Middle frontal gyrus (tissue), 1 donor: ENCODE measurements around the gene L3MBTL4.

ENCODE experiments used
- DNase-seq: peaks from one replicate; pipeline ENCODE4 v3.0.0-alpha.2; 2015; ENCODE audit warnings: low spot score; ENCODE audit errors: extremely low spot score

Gene L3MBTL4

GRCh38 chr18:6366776-6367175, 47.9 kb downstream of the L3MBTL4 start:
- DNase-seq: no peak

GRCh38 chr18:6365385-6365784, 49.3 kb downstream of the L3MBTL4 start:
- no peak for DNase-seq

- no peak for DNase-seq
These were observed 51.5 kb downstream of the L3MBTL4 start for GRCh38 chr18:6363216-6363615.

- no peak for DNase-seq
These were observed 52.1 kb downstream of the L3MBTL4 start for GRCh38 chr18:6362559-6363129.

DNA sequence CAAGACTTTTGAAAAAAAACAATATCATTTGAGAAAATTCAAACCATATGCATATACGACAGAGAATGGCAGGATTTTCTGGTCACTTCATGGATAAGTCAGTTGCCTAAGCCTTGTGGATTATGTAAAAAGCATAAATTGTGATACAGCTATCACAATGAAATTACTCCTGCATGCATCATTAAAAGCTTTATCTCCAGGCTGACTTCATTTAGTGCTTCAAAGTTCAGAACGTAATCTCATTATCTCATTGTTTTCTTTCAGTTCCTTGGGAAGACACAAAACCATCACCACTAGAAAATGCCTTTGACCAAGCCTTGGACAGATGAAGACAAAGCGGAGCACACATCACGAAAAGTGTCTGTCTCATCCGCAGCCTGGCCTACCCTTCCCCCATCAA, 57.0 kb downstream of the L3MBTL4 start:
- DNase-seq: no peak

- no peak for DNase-seq
These were observed 58.7 kb downstream of the L3MBTL4 start for GRCh38 chr18:6355789-6356589.

DNA sequence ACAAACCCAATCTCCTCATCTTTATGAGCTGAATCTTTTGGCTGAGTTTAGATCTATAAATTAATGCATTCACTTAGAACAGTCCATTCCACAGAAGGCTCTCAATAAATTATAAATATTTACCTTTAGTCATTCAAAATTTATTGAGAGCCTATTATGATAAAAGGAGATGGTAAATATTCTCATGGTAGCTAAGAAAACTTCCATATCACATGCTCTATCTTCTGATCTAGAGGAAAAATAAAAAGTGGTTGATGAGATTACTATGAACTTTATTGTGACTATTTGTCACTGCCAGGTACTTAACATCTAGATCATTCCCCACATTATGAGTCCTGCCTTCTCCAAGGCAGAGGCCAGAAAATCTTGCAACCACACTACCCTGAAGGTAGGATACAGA, 62.4 kb downstream of the L3MBTL4 start:
- DNase-seq: no peak

GRCh38 chr18:6342990-6343389, 71.7 kb downstream of the L3MBTL4 start:
- no peak for DNase-seq

DNA sequence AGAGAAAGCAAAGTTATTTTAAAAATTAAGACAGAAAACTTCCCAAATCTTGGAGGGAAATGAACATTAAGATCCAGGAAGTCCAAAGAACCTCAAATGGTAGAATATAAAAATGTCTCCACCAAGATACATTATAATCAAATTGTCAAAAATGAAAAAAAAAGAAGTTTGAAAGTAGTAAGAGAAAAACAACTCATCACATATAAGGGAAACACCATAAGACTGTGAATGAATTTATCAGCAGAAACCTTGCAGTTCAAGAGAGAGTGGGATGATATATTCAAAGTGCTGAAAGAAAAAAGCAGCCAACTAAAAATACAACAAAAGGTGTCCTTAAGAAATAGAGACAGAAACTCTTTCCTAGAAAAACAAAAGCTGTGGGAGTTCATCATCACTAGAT, 73.0 kb downstream of the L3MBTL4 start:
- DNase-seq: no peak

- no peak for DNase-seq
These were observed 73.4 kb downstream of the L3MBTL4 start for GRCh38 chr18:6341303-6341702.

GRCh38 chr18:6340121-6340520, 74.6 kb downstream of the L3MBTL4 start:
- no peak for DNase-seq

DNA sequence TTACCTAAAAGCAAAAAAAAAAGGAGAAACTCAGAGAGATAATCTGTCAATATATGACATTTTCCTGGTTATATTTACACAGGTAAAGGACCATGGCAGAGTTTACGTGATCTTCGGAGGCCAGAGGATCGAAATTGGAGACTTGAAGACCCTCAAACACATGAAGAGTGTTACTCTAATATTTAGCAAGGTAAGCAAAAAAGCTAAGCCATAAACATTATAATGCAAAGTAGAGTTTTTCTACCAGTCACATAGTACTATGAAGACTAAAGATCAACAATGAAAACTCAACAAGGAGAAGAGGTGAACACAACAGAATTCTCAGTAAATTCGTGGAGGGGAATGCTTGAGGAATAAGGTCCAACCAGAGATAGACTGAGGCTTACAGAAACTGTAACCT, 78.5 kb downstream of the L3MBTL4 start:
- no peak for DNase-seq

GRCh38 chr18:6333981-6334380, 80.7 kb downstream of the L3MBTL4 start:
- no peak for DNase-seq

DNA sequence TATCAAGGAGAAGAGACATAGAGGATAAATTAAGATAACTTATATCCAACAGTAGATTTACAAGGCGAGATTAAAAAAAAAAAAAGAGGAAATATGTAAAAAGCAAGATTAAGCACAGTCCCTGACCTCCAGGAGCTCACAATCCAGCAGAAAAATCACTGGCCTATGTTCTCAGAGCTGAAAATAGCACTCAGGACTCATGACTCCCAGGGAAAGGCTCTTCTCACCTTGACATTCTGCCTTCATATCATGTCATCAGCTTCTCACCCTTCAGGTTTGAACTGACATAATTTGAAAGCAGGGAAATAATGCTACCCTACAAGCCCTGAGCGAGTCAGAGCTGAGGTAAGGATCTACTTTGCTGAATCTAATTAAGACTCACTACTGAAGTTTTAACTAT, 82.8 kb downstream of the L3MBTL4 start:
- DNase-seq: no peak

DNA sequence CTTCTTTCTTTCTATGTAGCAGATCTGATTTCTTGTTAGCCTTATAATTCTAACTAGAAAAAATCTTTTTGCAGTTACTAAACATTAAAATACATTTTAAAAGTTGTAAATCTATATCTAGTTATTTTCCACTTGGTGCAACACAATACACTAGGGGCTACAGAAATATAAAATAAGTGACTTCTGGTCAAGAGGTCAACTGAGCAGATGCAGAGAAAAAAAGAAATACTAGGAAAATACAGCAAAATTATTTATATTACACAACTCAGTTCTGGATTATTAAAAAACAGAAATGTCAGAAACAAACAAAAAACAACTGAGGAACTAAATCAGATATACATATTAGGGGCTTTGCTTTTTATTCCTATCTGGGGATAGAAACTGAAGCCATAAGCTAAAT, 83.9 kb downstream of the L3MBTL4 start:
- DNase-seq: no peak

- no peak for DNase-seq
These were observed 86.1 kb downstream of the L3MBTL4 start for GRCh38 chr18:6328621-6329010.

- no peak for DNase-seq
These were observed 86.7 kb downstream of the L3MBTL4 start for GRCh38 chr18:6327895-6328620.

- DNase-seq: no peak
These were observed 87.2 kb downstream of the L3MBTL4 start for GRCh38 chr18:6327485-6327884.

DNA sequence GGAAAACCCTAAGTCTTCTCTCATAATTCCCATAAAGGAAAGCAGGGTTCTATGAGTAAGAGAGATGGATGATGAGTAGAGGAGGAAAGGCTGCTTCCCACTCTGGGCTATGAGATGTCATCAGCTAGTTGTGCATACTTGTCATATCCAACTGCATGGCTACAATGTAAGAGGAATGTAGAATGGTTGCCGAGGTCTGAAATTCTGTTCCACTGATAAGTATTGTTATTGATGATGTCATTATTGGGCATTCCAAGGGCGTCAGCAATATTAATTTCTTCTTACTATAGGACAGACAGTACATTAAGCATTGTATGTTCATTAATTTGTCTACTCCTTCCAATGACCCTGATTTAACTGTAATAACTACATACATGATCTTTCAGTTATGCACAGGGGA, 88.1 kb downstream of the L3MBTL4 start:
- no peak for DNase-seq

DNA sequence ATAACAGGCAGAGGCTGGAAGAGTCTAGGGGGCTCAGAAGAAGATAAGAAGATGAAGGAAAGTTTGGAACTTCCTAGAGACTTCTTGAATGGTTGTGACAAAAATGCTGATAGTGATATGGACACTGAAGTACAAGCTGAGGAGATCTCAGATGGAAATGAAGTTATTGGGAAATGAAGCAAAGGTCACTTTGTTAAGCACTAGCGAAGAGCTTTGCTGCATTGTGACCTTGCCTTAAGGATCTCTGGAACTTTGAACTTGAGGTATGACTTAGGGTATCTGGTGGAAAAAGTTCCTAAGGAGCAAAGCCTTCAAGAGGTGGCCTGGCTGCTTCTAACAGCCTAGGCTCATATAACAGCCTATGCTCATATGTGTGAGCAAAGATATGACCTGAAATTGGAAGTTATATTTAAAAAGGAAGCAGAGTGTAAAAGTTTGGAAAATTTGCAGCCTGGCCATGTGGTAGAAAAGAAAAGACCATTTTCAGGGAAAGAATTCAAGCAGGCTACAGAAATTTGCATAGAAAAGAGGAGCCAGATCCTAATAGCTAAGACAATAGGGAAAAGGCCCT, 91.3 kb downstream of the L3MBTL4 start:
- DNase-seq: no peak

- DNase-seq: no peak
These were observed 99.0 kb downstream of the L3MBTL4 start for GRCh38 chr18:6315517-6316331.
